ENCODE data around the gene TMEM116. TPM values are rescaled to one million over a fixed set of nuclear protein-coding genes. Genes with fewer than 3 reads are reported as not detected.

The TMEM116 gene
- total RNA-seq, 2 experiments from 2014 or later: 9.0 to 13.1 TPM

DNA sequence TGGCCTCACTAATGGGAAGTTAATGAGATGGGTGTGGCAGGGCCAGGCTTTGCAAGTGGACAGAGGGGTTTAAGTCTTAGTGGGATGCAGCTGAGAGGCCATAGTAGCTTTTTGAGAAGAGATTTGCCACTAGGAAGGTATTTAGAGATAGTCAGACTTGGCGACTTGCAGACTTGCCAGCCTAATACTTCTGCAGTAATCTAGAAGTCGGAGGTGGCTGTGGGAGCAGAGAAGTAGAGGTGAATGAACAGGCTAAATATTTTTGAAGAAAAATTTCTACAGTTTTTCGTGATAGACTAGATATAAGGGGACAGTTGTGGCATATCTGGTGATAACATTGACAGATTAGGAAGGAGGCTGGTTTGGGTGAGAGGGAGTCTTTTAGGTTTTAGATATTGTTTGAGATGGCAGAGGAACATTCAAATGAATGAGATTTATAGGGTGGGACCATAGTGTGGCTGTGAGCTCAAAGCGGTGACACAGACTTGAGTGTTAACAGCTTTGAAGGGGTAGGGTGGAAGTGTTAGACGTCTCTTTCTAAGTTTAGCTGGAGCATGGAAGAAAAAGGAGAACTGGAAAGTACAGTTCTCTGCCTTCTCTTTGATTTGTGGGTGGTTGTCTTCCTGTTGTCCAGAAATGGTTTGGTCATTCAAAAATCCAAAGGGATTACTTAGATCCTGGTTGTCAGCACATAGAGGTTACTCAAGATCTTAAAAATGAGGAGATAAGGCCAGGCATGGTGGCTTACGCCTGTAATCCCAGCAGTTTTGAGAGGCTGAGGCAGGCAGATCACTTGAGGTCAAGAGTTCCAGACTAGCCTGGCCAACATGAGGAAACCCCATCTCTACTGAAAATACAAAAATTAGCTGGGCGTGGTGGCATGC is 126.1 kb downstream of the TMEM116 start:
- CTCF ChIA-PET (ENCODE audit: unreplicated experiment): no interaction called here
- peaks cover 95% of the 10 kb centered on the region for H3K36me3 ChIP-seq (ENCODE audit: insufficient read depth, low read length)
- BruUV-seq (replicated peaks): no TSS peak

GRCh38 chr12:111881716-111882115 is 131.2 kb downstream of the TMEM116 start:
- TF ChIP-seq EZH2phosphoT487 (IDR thresholded peaks at IDR 0.05; ENCODE audit: borderline replicate concordance, low read depth, low read length): no peak
- TF ChIP-seq CTCF (conservative IDR thresholded peaks at IDR 0.05; ENCODE audit: low read length): no peak
- BruUV-seq (replicated peaks): no TSS peak
- Histone ChIP-seq H3K4me2 (ENCODE audit: low read length) (no peak overlapping the region), H3K4me3 (ENCODE audit: low read depth, low read length, poor library complexity, severe bottlenecking) (no peak overlapping the region), H3K9me3 (ENCODE audit: low read length) (no peaks in the 10 kb centered on the region), H3K9me2 (ENCODE audit: insufficient read depth, low read length) (no peaks in the 10 kb centered on the region), H3K79me2 (ENCODE audit: insufficient read depth, low read depth, low read length) (no peaks in the 10 kb centered on the region), H3K36me3 (ENCODE audit: insufficient read depth, low read length) (peaks cover 92% of the 10 kb centered on the region), H3K4me1 (ENCODE audit: insufficient read depth, low read length, poor library complexity, severe bottlenecking) (no peaks in the 10 kb centered on the region), H3K27ac (ENCODE audit: low read depth, low read length, poor library complexity, severe bottlenecking) (no peak overlapping the region), H2AFZ (ENCODE audit: low read length) (no peak overlapping the region), H4K20me1 (ENCODE audit: insufficient read depth, low read length) (no peaks in the 10 kb centered on the region)
- ChIA-PET CTCF (ENCODE audit: unreplicated experiment) (no interaction called here), POLR2A (no interaction called here)
- no peak for DNase-seq (ENCODE audit: low spot score)
- intact Hi-C loops (cut with micrococcal nuclease; ENCODE audit: unreplicated experiment): no loop called here

More for the DNA sequence above, 126.1 kb downstream of the TMEM116 start:
- Histone ChIP-seq H3K4me2 (ENCODE audit: low read length) (no peak overlapping the region), H3K9me2 (ENCODE audit: insufficient read depth, low read length) (no peaks in the 10 kb centered on the region), H3K4me3 (ENCODE audit: low read depth, low read length, poor library complexity, severe bottlenecking) (no peak overlapping the region), H2AFZ (ENCODE audit: low read length) (no peak overlapping the region), H3K4me1 (ENCODE audit: insufficient read depth, low read length, poor library complexity, severe bottlenecking) (no peaks in the 10 kb centered on the region), H3K9me3 (ENCODE audit: low read length) (no peaks in the 10 kb centered on the region), H3K79me2 (ENCODE audit: insufficient read depth, low read depth, low read length) (no peaks in the 10 kb centered on the region), H3K27ac (ENCODE audit: low read depth, low read length, poor library complexity, severe bottlenecking) (no peak overlapping the region), H4K20me1 (ENCODE audit: insufficient read depth, low read length) (no peaks in the 10 kb centered on the region)
- intact Hi-C loops (cut with micrococcal nuclease; ENCODE audit: unreplicated experiment): no loop called here
- no peak for DNase-seq (ENCODE audit: low spot score)
- TF ChIP-seq EZH2phosphoT487 (IDR thresholded peaks at IDR 0.05; ENCODE audit: borderline replicate concordance, low read depth, low read length) (no peak), CTCF (conservative IDR thresholded peaks at IDR 0.05; ENCODE audit: low read length) (no peak)
- POLR2A ChIA-PET: no interaction called here

Small RNA genes lying within 50 kb of the gene (microRNA-seq; reads per million reads assigned to microRNA genes)
- gene MIR3657 (ENCODE audit: borderline replicate concordance): 3.0 reads per million

Small RNA genes lying within 50 kb of the gene (small RNA-seq; reads per million reads assigned to genes)
- gene AC004024.1 (not detected), gene MIR3657 (not detected)

Other genes with a start within 250 kb of the TMEM116 start
- gene ALDH2, start 246.2 kb downstream of the TMEM116 start, total RNA-seq (2014; rRNA removed; shearing (Covaris generic)): 16.8 and 19.9 TPM in 2 replicates
- gene ALDH2, start 246.2 kb downstream of the TMEM116 start, total RNA-seq (2022): 16.5 and 17.3 TPM in 2 replicates
- gene MAPKAPK5, start 170.9 kb downstream of the TMEM116 start, total RNA-seq (2014; rRNA removed; shearing (Covaris generic)): 79.2 and 83.5 TPM in 2 replicates
- 74.6 and 76.5 TPM in 2 replicates for gene MAPKAPK5, start 170.9 kb downstream of the TMEM116 start, total RNA-seq (2022)
- 72.1 and 112 TPM in 2 replicates for gene ERP29, start 261 bp upstream of the TMEM116 start, total RNA-seq (2014; rRNA removed; shearing (Covaris generic))
- 107 and 120 TPM in 2 replicates for gene ERP29, start 261 bp upstream of the TMEM116 start, total RNA-seq (2022)
- 21.6 and 27.4 TPM in 2 replicates for gene NAA25, start 95.6 kb upstream of the TMEM116 start, total RNA-seq (2014; rRNA removed; shearing (Covaris generic))
- gene NAA25, start 95.6 kb upstream of the TMEM116 start, total RNA-seq (2022): 48.2 and 50.3 TPM in 2 replicates
- 14.3 and 21.0 TPM in 2 replicates for gene TRAFD1, start 112.4 kb upstream of the TMEM116 start, total RNA-seq (2014; rRNA removed; shearing (Covaris generic))
- gene TRAFD1, start 112.4 kb upstream of the TMEM116 start, total RNA-seq (2022): 19.4 and 24.2 TPM in 2 replicates

Data from OCI-LY7 (cell line).